A549 (cell line): ENCODE results near the gene OR1N1. TPM values are rescaled to one million over a fixed set of nuclear protein-coding genes. Genes with fewer than 3 reads are reported as not detected.
"Not testable (repeated sequence)": the region's sequence is repeated elsewhere in the genome, so short reads cannot be mapped to it uniquely, and the experiment has no call there.

ENCODE experiments used
- ATAC-seq, 2 experiments: fragments of 200-7000 bp in 1 of 2; fragments of >200 bp in 1 of 2; cut with Nextera tagmentation in 1 of 2; cut with Tn5 transposase in 1 of 2; 3 replicates each; pipeline versions ENCODE4 v1.8.0 to v1.9.1; 2018 to 2020; ENCODE audit warnings: mild to moderate bottlenecking in 1 of 2, moderate library complexity in 1 of 2
- CTCF ChIA-PET: fragments of 300-600 bp; sonication (Branson Sonifier 250); formaldehyde crosslinking; extraction: SDS; loops from one replicate; lab custom pipeline; 2021; ENCODE audit warnings: antibody characterized with exemption, inconsistent platforms; lab: Yijun Ruan, JAX
- POLR2A ChIA-PET: fragments of 350-600 bp; formaldehyde crosslinking; extraction: SDS; loops from one replicate; lab custom pipeline; 2021; ENCODE audit warnings: antibody characterized with exemption, inconsistent platforms; lab: Yijun Ruan, JAX
- DNase-seq, 2 experiments: peaks; one replicate each; pipeline versions ENCODE4 v3.0.0 to v3.0.0-alpha.2; 2011 to 2016; ENCODE audit warnings: low read depth in 1 of 2, low spot score in 1 of 2
- FAIRE-seq: peaks from 2 replicates; lab custom pipeline; 2011; peaks lifted over from hg19 to GRCh38; lab: Jason Lieb, UNC
- H3K27ac ChIP-seq, 2 experiments: fragments of >200 bp; sonication (Bioruptor Twin); formaldehyde crosslinking; 3 replicates each; pipeline ENCODE4 v1.5.1; 2016 to 2017
- H3K4me1 ChIP-seq: fragments of >200 bp; sonication (Bioruptor Twin); formaldehyde crosslinking; 3 replicates; pipeline ENCODE4 v1.6.1; 2016
- H3K4me2 ChIP-seq: fragments of >200 bp; sonication (Bioruptor Twin); formaldehyde crosslinking; 3 replicates; pipeline ENCODE4 v1.6.1; 2016
- H3K4me3 ChIP-seq: fragments of >200 bp; sonication (Bioruptor Twin); formaldehyde crosslinking; 3 replicates; pipeline ENCODE4 v1.5.1; 2016
- H3K9me3 ChIP-seq: fragments of >200 bp; sonication (Bioruptor Twin); formaldehyde crosslinking; 3 replicates; pipeline ENCODE4 v1.6.1; 2016
- BHLHE40 ChIP-seq: IDR thresholded peaks from 2 replicates; pipeline ENCODE4 v1.6.1; 2012; ENCODE audit warnings: low read depth, low read length, inconsistent platforms
- CEBPB ChIP-seq, 2 experiments: fragments of >200 bp in 1 of 2; sonication (Bioruptor Twin) in 1 of 2; formaldehyde crosslinking in 1 of 2; IDR thresholded peaks; 2 replicates each; pipeline ENCODE4 v1.6.1; 2012 to 2016
- CHD2 ChIP-seq: fragments of 150-350 bp; IDR thresholded peaks from 2 replicates; pipeline ENCODE4 v1.6.1; 2014; ENCODE audit warnings: low read length; ENCODE audit not compliant: partially characterized antibody
- EHF ChIP-seq: fragments of 250-450 bp; sonication (Bioruptor Pico); IDR thresholded peaks from 2 replicates; pipeline ENCODE4 v1.5.0; 2020; ENCODE audit warnings: mild to moderate bottlenecking
- EP300 ChIP-seq, 2 experiments: fragments of >200 bp; sonication (Bioruptor Twin); formaldehyde crosslinking; IDR thresholded peaks; 2 replicates in 1 of 2; 3 replicates in 1 of 2; pipeline ENCODE4 v1.6.1; 2016 to 2017
- FOSB ChIP-seq: fragments of 250-450 bp; sonication (Bioruptor Pico); IDR thresholded peaks from 2 replicates; pipeline ENCODE4 v1.5.0; 2020; ENCODE audit warnings: mild to moderate bottlenecking, moderate library complexity
- FOSL2 ChIP-seq, 2 experiments: fragments of 450-650 bp in 1 of 2; fragments of >200 bp in 1 of 2; sonication (Bioruptor Twin) in 1 of 2; formaldehyde crosslinking; IDR thresholded peaks; 2 replicates each; pipeline versions ENCODE4 v1.5.0 to v1.6.1; 2016 to 2020; ENCODE audit warnings: mild to moderate bottlenecking in 1 of 2, moderate library complexity in 1 of 2
- FOXS1 ChIP-seq: fragments of 250-450 bp; sonication (Bioruptor Pico); IDR thresholded peaks from 2 replicates; pipeline ENCODE4 v1.5.0; 2020; ENCODE audit warnings: mild to moderate bottlenecking, moderate library complexity
- HEYL ChIP-seq: fragments of 250-450 bp; sonication (Bioruptor Pico); IDR thresholded peaks from 2 replicates; pipeline ENCODE4 v1.8.0; 2021; ENCODE audit warnings: mild to moderate bottlenecking, moderate library complexity
- HOXA7 ChIP-seq: fragments of 250-450 bp; sonication (Bioruptor Pico); IDR thresholded peaks from 2 replicates; pipeline ENCODE4 v1.5.0; 2020; ENCODE audit warnings: mild to moderate bottlenecking, moderate library complexity
- HOXB13 ChIP-seq: fragments of 250-450 bp; sonication (Bioruptor Pico); IDR thresholded peaks from 2 replicates; pipeline ENCODE4 v1.5.0; 2020; ENCODE audit warnings: low read depth, mild to moderate bottlenecking, moderate library complexity
- KDM5A ChIP-seq: fragments of 200-600 bp; sonication (generic); IDR thresholded peaks from 2 replicates; pipeline ENCODE4 v1.6.1; 2016; ENCODE audit warnings: antibody characterized with exemption, mild to moderate bottlenecking
- MAFK ChIP-seq: fragments of 450-650 bp; IDR thresholded peaks from 2 replicates; pipeline ENCODE4 v1.6.1; 2014; ENCODE audit not compliant: partially characterized antibody
- MAX ChIP-seq: IDR thresholded peaks from 2 replicates; pipeline ENCODE4 v1.6.1; 2012
- MAZ ChIP-seq: fragments of 150-350 bp; IDR thresholded peaks from 2 replicates; pipeline ENCODE4 v1.6.1; 2014; ENCODE audit warnings: antibody characterized with exemption, low read depth, low read length, borderline replicate concordance
- MYC ChIP-seq: IDR thresholded peaks from 2 replicates; pipeline ENCODE4 v1.6.1; 2012; ENCODE audit warnings: mild to moderate bottlenecking, inconsistent platforms, low read length, improper control_type of control experiment, borderline replicate concordance
- NR3C1 ChIP-seq: fragments of >200 bp; sonication (Bioruptor Twin); formaldehyde crosslinking; IDR thresholded peaks from 3 replicates; pipeline ENCODE4 v1.6.1; 2017
- PHF8 ChIP-seq: fragments of 200-600 bp; sonication (generic); IDR thresholded peaks from 2 replicates; pipeline ENCODE4 v1.6.1; 2016; ENCODE audit warnings: low read depth, mild to moderate bottlenecking, antibody characterized with exemption, moderate library complexity, borderline replicate concordance
- POLR2A ChIP-seq: IDR thresholded peaks from 2 replicates; pipeline ENCODE4 v1.6.1; 2012; ENCODE audit warnings: mild to moderate bottlenecking, low read length
- RAD21 ChIP-seq, 2 experiments: fragments of >200 bp in 1 of 2; sonication (Bioruptor Twin) in 1 of 2; formaldehyde crosslinking in 1 of 2; IDR thresholded peaks in 1 of 2; conservative IDR thresholded peaks in 1 of 2; 2 replicates in 1 of 2; 3 replicates in 1 of 2; pipeline ENCODE4 v1.6.1; 2012 to 2018; ENCODE audit warnings: inconsistent platforms in 1 of 2
- RCOR1 ChIP-seq: fragments of 150-350 bp; IDR thresholded peaks from 2 replicates; pipeline ENCODE4 v1.6.1; 2014; ENCODE audit warnings: antibody characterized with exemption, low read length, low read depth
- RNF2 ChIP-seq: fragments of 200-600 bp; sonication (generic); IDR thresholded peaks from 2 replicates; pipeline ENCODE4 v1.6.1; 2016; ENCODE audit warnings: low read depth, mild to moderate bottlenecking, antibody characterized with exemption, moderate library complexity, borderline replicate concordance
- SREBF2 ChIP-seq: fragments of 450-650 bp; IDR thresholded peaks from 2 replicates; pipeline ENCODE4 v1.6.1; 2014; ENCODE audit warnings: mild to moderate bottlenecking, moderate library complexity
- TP53 ChIP-seq: fragments of 250-450 bp; sonication (Bioruptor Pico); IDR thresholded peaks from 2 replicates; pipeline ENCODE4 v1.5.0; 2021; ENCODE audit warnings: mild to moderate bottlenecking, moderate library complexity
- ZFP36 ChIP-seq: fragments of 450-650 bp; IDR thresholded peaks from 2 replicates; pipeline ENCODE4 v1.6.1; 2014; ENCODE audit warnings: borderline replicate concordance; ENCODE audit not compliant: partially characterized antibody
- ZNF302 ChIP-seq: fragments of 250-450 bp; sonication (Bioruptor Pico); IDR thresholded peaks from 2 replicates; pipeline ENCODE4 v1.9.0; 2021; ENCODE audit warnings: inconsistent platforms, mild to moderate bottlenecking, moderate library complexity
- WGBS: methylation state at CpG from one replicate; pipeline ENCODE4 v1.1.6; 2017; ENCODE audit errors: missing lambda C conversion rate; 5-methylcytosine and 5-hydroxymethylcytosine counted together
- polyA plus RNA-seq, 4 experiments: library from polyadenylated mRNA; depleted of rRNA in 3 of 4; stranded (reverse); fragments of >200 nt; fragmentation: RNase III in 1 of 4; extraction: RNeasy Plus Mini Kit Qiagen cat#74134 plus additional on column Dnase treatment in 1 of 4; gene quantifications; 2 replicates in 3 of 4; 3 replicates in 1 of 4; pipeline ENCODE4 v1.2.3, GENCODE V29; 2011 to 2017
- TF ChIP-seq, protein P1 (sequence below): IDR thresholded peaks from 2 replicates; pipeline ENCODE4 v1.6.1; 2012

The OR1N1 gene
- polyA plus RNA-seq, 2 of the 4 experiments (the other 2 are of a cell fraction), result not detected

GRCh38 chr9:122551371-122551770, 24.3 kb upstream of the OR1N1 start:
- WGBS, result 9% methylated on average over 4 of the region's 5 CpGs
- FAIRE-seq, result no peak

GRCh38 chr9:122546196-122546595, 19.1 kb upstream of the OR1N1 start:
- no peak for DNase-seq
- POLR2A ChIA-PET, result no interaction called here
- 48% methylated on average over 8 of the region's 8 CpGs for WGBS
- TF ChIP-seq KDM5A, result no peak
- TF ChIP-seq, all 56 proteins: peak for 0
- H3K4me2 ChIP-seq, result no peak overlapping the region
- H3K27ac ChIP-seq, result no peak overlapping the region
- CTCF ChIA-PET, result interaction anchor here (0.6 kb wide), 1 partner anchor 1131 kb away, joined by 3 read pairs; no protein-coding TSS in a partner anchor
- no peaks in the 10 kb centered on the region for H3K9me3 ChIP-seq
- H3K4me1 ChIP-seq, result no peaks in the 10 kb centered on the region
- no peak for ATAC-seq
- FAIRE-seq, result no peak
- H3K4me3 ChIP-seq, result no peak overlapping the region

More at GRCh38 chr9:122551371-122551770, 24.3 kb upstream of the OR1N1 start:
- DNase-seq (no peak), ATAC-seq (no peak)
- H3K4me3 ChIP-seq, result no peak overlapping the region
- ChIA-PET POLR2A (no interaction called here), CTCF (interaction anchor here (0.6 kb wide), 1 partner anchor 344 kb away, joined by 4 read pairs; no protein-coding TSS in a partner anchor)
- no peak overlapping the region for H3K4me2 ChIP-seq
- TF ChIP-seq POLR2A (no peak), RNF2 (no peak), CHD2 (no peak), ZFP36 (no peak), FOSL2 (IDR thresholded peaks at IDR 0.05) (no peak), FOSL2 (CRISPR knock-in tag; IDR thresholded peaks at IDR 0.05) (no peak), FOSB (CRISPR knock-in tag) (no peak), RCOR1 (no peak), ZNF302 (CRISPR knock-in tag) (no peak), TP53 (CRISPR knock-in tag) (no peak), KDM5A (no peak), SREBF2 (no peak), NR3C1 (no peak), FOXS1 (CRISPR knock-in tag) (no peak), CEBPB (IDR thresholded peaks at IDR 0.05) (no peak), HEYL (CRISPR knock-in tag) (no peak), MYC (no peak), HOXB13 (CRISPR knock-in tag) (no peak), BHLHE40 (no peak), EHF (CRISPR knock-in tag) (no peak)
- TF ChIP-seq, protein P1, sequence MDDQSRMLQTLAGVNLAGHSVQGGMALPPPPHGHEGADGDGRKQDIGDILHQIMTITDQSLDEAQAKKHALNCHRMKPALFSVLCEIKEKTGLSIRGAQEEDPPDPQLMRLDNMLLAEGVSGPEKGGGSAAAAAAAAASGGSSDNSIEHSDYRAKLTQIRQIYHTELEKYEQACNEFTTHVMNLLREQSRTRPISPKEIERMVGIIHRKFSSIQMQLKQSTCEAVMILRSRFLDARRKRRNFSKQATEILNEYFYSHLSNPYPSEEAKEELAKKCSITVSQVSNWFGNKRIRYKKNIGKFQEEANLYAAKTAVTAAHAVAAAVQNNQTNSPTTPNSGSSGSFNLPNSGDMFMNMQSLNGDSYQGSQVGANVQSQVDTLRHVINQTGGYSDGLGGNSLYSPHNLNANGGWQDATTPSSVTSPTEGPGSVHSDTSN, result no peak
- no peaks in the 10 kb centered on the region for H3K9me3 ChIP-seq
- H3K4me1 ChIP-seq, result no peaks in the 10 kb centered on the region
- H3K27ac ChIP-seq, result no peak overlapping the region

DNA sequence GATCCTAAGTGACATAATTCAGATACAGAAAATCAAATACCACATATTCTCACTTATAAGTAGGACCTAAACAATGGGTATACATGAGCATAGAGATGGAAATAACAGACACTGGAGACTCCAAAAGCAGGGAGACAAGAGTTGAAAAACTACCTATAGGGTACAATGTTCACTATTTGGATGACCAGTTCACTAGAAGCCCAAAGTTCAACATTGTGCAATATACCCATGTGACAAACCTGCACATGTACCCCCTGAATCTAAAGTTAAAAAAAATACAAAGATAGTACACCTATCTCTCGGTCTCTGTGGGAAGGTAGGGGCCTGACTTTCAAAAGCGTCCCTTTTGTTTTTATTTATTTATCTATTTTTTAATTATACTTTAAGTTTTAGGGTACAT, 11.7 kb upstream of the OR1N1 start:
- Histone ChIP-seq H3K4me1 (peaks cover 6% of the 10 kb centered on the region; the same call in 1 of the 3 replicates), H3K27ac (no peak overlapping the region)
- CTCF ChIA-PET, result no interaction called here
- FAIRE-seq (no peak), ATAC-seq (no peak), DNase-seq (no peak)
- WGBS, result 39% methylated on average over 2 of the region's 2 CpGs
- no peak for TF ChIP-seq PHF8
- TF ChIP-seq NR3C1, result no peak
- TF ChIP-seq MAX, result no peak
- no peak for TF ChIP-seq HOXA7 (CRISPR knock-in tag)
- no peak for TF ChIP-seq RAD21 (conservative IDR thresholded peaks at IDR 0.05 in 1 of 2, IDR thresholded peaks at IDR 0.05 in 1 of 2)
- no peak for TF ChIP-seq TP53 (CRISPR knock-in tag)
- TF ChIP-seq MAZ, result no peak
- TF ChIP-seq EP300 (IDR thresholded peaks at IDR 0.05), result no peak
- TF ChIP-seq HOXB13 (CRISPR knock-in tag), result no peak
- no peak for TF ChIP-seq MAFK
- TF ChIP-seq CEBPB (IDR thresholded peaks at IDR 0.05), result no peak
- TF ChIP-seq, all 56 proteins: peak for 0
- Histone ChIP-seq H3K4me2 (no peak overlapping the region), H3K9me3 (no peaks in the 10 kb centered on the region), H3K4me3 (no peak overlapping the region)
- POLR2A ChIA-PET, result no interaction called here

DNA sequence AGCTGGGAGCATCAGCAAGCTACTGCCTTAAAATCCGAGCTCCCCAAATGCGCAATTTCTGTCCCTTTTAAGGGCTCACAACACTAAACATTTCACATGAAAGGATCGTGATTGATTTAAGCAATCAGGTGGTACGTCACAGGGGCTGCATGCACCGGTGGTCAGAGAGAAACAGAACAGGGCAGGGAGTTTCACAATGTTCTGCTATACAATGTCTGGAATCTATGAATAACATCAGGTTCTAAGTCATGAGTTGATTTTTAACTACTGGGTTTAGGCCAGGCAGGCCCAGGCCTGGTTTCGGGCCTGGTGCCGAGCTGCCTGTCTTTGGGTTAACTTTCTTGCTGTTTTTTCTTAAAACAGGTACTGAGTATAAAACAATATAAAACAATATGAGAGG, 10.0 kb upstream of the OR1N1 start:
- CTCF ChIA-PET, H3K4me2 ChIP-seq, H3K9me3 ChIP-seq, DNase-seq, ATAC-seq, H3K4me3 ChIP-seq, FAIRE-seq, H3K4me1 ChIP-seq, H3K27ac ChIP-seq, POLR2A ChIA-PET: not testable (repeated sequence)
- WGBS, result 39% methylated on average over 7 of the region's 7 CpGs
